NCI-H345 treated with DMSO at 0.1 percent for 48 hours (cell line): ENCODE data around the gene IFNA17.
"Not testable (repeated sequence)": the region's sequence is repeated elsewhere in the genome, so short reads cannot be mapped to it uniquely, and the experiment has no call there.

Experiments
- DNase-seq: peaks from one replicate; lab custom pipeline; 2025; ENCODE audit not compliant: unreplicated experiment; lab: John Stamatoyannopoulos, UW

Gene IFNA17

DNA sequence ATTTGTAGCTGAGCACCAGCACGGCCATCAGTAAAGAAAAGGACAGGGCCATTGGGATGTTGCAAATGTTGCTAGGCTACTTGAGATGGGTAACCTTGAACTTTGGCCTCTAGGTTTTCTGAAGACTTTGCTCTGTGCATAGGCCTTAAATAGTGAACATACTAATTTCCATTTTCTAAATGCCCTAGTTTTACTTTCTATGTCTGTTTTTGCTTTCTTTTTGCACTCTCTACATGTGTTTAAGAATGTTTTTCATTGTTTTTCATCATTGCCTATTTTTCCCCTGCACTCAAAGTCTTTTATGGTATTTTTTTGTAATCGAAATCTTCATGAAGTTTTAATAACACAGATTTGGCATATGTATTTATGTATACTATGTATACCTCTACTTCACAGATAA lies at the start of gene IFNA17:
TSS of gene IFNA17 (minus strand) at position 101 of the 400 bp plus-strand sequence. CDS start at position 52, 49 bp downstream.
- DNase-seq, result no peak

DNA sequence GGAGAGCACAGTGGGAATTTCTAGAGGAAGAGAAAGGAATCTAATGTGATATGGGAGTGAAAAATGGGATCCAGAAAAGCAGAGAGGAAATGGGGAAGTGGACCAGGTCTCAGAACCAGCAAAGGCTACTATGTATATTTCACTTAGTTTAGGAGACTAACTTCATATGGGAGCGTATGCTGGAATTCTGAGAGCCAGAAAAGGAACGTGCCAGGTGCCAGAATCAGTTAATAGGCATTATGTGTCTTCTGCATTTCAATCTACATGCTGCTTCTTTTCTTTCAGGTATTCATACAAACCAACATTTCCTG lies 40.3 kb upstream of the IFNA17 start:
- no peak for DNase-seq

DNA sequence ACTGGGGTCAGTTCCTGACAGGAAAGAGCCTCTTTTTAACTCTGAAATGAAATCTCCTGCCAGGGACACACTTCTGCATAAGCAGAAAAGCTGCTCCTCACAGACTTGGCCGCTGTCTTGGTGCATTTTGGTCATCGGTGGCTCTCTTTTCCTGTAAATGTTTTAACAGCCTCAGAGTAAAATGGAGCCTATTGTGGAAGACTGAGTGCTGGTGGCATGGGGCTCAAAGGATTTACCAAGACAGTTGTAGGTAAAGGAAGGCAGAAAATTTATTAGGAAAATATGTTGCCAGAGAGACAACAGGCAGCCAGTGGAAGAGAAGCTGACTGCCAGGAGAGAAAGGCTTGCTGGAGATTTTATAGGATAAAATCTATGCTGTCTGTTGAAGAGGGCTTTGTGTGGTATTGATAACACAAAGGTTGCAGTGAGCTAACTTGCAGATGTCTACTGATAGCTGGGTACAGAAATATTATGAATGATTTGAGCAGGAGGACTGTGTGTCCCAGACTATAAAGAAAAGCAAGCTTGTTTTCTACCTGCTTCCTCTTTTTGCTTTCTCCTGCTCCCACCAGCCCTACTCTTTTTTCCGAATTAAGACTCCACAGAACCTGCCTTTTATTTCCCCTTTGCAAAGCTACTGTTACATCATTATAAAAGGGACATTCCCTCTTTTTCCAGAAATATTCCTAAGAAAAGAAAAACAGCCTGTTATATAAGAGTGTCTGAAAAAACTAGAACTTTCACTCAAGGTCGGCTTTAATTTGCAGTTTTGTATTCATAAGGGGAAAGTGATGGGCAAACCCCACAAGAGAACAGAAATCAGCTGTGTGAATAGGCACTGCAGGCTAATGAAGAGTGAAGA lies 39.7 kb upstream of the IFNA17 start:
- DNase-seq, result no peak

DNA sequence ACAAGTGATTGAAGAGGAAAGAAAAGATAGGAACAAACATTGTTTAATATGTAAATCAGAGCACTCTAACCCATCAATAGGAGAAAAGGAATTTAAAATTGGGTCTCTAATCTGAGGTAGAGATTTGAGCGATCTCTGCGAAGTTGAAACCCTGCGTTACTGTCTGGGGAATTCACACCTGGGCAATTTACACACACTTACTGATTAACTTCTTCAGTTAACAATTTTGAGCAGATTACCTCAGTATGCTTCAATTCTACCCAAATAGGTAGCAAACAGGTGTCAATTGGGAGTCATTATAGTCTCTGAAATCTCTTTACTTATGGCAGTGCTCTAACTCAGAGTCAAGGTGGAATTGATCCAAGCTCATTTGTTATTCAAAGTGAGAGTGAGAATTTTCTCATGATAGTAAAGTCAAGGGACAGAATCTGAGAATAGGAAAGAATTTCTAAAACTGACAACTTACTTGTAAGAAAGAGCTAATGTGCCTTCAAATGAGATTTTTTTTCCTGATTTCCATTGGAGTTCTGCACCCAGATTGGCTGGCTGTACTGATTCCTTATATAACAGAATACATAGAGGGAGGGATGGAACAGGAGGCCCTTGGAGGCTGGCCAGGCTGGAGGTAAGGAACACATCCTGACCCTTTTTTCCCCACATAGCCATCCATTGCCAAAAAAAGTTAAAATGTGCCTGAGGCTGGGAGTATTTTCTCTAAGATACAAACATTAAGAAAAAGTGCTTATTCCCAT lies 38.9 kb upstream of the IFNA17 start:
- no peak for DNase-seq

DNA sequence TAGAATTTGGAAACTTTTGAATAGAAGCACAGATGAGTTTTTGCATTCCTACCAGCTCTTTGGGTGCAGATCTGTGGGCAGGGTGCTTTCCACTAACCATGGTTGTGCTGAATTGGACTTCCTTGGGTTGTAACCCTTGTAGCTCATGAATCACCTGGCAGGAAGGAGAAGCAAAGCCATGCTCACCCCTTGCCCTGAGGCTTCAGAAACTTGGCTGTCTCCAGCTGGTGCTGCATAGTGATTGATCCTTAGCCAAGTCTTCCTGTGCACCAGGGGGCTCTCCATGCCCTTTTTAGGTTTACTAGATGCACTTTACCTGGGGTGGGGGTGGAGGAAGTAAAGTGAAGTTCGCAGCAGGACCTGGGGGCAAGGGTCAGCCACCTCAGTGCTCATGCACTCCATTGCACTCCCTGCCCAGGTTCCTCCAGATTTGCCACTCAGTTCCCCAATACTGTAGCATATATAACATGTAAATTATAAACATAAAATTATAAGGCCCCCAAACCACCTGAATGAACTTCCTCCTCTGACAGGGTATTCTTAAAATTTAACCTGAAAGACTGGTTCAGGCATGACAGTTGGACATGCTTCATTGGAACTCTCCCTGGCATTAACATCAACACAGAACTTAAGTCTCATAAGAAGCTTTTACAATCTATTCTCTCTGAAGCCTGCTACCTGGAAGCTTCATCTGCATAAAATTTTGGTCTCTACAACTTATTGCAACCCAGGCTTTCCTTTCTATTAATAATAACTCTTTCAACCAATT lies 37.6 kb upstream of the IFNA17 start:
- no peak for DNase-seq

DNA sequence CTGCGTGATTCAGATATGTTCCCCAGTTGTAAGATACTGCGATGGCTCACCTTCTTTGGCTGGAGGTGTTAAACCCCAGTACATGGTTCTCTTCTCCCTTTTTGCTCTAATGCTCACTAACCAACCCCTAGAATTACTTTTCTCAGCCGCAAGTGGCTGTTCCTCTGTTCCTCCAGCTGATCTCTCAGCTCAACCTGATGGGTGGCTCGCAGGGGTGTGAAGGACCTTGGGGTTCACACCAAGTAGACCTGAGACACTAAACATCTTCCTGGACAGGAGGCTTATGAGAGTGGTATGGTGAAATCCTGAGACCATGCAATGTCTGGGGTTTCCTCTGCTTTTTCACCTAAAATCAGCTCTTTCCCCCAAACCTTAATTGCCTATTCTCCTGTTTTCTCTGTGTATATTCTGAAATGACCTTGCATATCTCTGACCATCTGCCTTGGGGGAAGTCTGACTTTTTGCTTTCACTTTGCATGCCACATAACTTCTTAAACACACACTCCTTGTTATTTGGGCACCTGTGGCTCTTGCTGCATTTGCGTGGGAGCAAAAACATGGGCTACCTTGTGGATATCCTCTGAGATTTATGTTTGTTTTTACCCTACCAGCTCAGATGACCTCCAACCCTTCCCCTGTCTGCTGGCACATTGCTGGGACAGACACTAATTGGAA lies 27.7 kb upstream of the IFNA17 start:
- no peak for DNase-seq

DNA sequence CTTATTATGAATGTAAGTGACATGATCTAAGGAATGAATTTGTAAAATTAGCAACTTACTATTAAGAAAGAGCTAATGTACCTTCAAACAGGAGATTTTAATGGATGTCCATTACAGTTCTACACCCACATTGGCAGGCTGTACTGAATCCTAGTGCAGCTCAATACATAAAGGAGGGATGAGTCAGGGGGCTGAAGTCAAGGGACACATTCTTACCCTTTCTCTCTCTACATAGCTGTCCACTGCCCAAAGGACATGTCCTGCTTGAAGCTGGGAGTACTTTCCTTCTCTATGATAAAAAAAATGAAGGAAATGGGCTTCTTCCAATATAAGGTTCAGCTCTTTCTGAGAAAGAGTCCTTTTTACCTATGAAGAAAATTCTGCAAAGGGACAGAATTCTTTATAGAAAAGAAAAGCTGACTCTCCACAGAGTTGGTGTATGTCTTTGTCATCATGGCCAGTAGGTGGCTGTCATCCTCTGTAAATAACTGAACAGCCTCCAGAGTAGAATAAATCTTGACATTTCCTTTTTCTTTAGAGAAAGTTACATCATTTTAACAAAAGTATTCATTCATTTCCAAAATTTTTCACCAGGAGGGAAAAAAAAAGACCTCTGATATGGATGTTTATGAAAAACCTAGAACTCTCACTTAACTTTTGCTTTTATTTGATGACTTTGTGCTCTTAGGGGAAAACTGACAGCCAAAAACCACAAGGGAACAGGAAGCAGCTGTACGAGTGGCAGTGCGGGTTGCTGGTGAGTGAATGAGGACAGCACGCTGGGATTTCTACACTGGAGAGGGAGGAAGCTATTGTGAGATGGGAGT lies 24.9 kb upstream of the IFNA17 start:
- DNase-seq, result no peak

DNA sequence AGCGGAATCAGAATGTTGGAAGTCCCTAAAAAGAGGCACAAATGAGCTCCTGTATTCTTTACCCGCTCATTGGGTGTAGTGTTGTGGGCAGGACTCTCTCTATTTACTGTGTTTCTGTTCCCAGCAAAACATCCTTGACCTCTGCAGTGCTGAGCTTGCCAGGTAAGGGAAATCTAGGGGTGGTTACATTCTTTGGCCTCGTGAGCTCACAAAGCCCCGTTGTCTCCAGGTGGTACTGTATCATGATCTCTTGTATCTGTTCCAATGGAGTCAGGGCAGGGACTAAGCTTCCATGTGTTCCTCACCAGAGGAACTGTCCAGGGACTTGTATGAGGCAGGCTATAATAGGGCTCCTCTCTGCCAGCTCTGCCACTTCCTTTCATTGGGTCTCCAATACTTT lies 23.6 kb upstream of the IFNA17 start:
- DNase-seq, result no peak

DNA sequence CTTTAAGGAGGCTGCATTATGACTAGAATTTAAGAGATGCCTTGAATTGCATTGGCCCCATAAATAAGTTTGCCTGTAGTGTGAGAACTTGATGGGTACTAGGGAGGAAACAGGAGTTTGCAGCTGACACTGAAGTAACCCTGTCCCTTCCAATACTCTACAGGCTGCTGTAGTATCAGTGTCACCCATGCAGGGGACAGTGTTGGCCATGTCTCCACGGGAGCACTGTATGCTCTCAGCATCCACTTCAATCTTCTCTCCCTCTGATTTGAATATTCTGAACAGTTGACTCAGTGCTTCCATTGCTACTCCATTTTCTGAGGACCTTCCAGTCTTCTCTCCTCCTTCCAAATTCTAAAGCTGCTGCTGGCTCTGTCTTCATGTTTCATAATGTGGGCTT lies 23.2 kb upstream of the IFNA17 start:
- no peak for DNase-seq

DNA sequence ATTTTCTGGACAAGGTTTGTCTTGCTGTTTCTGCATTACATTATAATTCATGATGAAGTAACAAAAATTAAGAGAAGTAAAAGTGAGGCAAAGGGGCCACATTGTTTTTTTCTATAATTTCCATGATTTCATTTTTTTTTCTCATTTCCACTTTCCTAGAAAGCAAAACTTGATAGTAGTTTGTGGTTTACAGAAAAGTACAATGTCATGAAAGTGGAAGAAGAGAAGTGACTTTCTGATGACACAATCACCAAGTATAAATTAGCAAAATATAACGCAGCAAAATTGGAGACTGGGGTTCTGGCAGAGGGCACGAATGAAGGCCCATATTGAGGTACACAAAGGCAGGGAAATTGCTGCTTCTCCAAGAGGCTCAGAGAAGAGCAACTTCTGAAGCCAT lies 16.8 kb upstream of the IFNA17 start:
- no peak for DNase-seq

DNA sequence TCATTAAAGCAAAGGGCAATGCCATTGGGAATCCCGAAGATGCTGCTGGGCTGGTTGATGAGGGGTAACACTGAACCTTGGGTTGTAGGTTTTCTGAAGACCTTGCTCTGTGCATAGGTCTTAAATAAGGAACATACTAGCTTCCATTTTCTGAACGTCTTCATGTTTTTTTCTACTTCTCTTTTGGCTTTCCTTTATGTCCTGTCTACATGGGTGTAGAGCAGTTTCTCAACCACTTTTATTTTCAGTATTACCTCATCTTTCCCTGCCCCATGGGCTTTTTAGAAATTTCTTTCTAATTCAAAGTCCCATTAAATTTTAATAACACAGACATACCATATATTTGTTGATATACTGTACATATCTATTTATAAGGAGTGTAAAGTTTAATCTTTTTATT lies 11.9 kb upstream of the IFNA17 start, which contains the start of gene IFNA14:
TSS of gene IFNA14 (minus strand) at position 95 of the 400 bp plus-strand sequence. CDS start at position 25, 70 bp downstream.
- no peak for DNase-seq

DNA sequence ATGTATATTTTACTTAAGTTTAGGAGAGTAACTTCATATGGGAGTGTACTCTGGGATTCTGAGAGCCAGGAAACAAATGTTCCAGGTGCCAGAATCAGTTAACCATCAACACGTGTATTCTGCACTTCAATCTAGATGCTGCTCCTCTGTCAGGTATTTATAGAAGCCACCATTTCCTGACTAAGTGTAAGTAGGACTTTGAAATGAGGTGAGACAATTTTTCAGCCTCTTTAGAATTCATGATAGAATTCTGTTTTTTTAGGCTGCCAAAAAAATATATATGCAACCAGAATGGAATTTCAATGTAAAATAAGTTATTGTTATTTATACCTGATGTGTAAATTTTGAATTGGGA lies 8.3 kb upstream of the IFNA17 start:
- DNase-seq, result not testable (repeated sequence)

DNA sequence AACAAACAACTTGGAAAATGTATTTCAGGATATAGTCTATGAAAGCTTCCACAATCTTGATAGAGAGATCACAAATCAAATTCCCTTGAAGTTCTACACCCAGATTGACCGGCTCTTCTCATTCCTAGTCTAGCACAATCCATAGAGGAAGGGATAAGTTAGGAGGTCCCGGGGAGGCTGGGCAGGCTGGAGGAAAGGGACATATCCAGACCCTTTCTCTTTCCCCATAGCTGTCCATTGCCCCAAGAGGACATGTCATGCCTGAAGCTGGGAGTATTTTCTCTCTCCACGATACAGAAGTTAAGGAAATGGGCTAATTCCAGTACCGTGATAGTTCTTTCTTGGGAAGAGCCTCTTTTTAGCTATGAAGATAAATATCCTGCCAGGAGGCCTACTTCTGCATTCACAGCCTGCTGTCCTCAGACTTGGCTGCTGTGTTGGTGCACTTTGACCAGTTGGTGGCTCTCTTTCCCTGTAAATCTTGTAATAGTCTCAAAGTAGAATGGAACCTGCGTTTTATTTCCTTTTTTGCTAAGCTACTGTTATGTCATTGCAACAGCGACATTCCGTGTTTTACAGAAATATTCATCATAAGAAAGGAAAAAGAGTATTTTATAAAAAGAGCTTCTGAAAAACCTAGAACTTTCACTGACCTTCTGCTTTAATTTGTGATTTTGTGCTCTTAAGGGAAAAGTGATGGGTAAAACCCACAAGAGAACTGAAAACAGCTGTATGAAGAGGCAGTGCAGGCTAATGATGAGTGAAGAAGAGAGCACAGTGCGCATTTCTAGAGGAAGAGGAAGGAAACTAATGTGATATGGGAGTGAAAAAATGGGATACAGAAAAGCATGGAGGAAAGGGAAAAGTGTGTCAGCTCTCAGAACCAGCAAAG lies 7.7 kb upstream of the IFNA17 start:
- not testable (repeated sequence) for DNase-seq

DNA sequence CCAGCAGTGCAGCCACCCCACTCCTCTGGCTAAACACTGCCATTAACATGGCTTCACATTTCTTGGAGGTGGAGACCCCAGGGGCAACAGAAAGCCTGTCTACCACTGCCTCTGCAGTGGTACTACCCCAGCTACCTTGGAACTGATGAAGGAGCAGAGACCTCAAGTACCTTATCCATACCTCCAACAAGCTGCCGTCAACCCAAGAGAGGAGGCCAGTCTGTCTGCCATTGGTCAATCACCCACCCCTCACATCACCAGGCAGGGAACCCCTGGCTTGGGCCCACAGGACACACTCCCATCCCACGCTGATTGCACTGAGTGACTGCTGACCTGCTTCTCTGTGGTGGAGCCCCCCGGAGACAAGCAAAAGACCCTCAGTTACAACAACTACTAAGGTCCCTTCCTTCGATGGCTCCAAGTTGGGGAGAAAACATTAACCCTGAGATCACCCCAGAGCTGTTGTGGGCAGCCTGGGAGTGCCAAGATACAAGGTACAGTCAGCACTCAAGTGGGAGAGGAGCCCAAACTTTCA lies 6.2 kb upstream of the IFNA17 start:
- no peak for DNase-seq

DNA sequence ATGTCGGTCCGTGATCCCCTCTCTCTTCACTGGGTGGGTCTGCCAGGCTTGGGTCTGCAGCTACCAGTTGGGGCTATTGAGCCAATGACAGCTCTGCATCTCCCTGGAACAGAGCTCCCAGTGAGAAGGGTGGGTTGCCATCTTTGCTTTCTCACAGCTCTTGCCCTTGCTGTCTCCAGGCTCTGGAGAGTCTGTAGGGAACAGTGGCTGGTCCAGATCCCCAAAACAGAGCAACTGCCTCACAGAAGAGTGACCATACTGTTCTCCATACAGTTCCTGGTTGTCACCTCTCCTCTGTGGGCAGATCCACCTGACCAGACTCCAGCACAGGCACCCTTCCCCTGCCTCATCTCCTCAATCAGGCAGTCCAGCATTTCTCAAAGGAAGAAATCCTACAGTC lies 5.2 kb upstream of the IFNA17 start:
- no peak for DNase-seq

DNA sequence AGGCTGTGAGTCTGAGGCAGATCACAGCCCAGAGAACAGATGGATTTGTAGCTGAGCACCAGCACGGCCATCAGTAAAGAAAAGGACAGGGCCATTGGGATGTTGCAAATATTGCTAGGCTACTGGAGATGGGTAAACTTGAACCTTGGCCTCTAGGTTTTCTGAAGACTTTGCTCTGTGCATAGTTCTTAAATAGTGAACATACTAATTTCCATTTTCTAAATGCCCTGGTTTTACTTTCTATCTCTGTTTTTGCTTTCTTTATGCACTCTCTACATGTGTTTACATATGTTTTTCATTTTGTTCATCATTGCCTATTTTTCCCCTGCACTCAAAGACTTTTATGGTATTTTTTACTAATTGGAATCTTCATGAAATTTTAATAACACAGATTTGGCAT lies 10.8 kb downstream of the IFNA17 start, which contains the start of gene IFNA16:
TSS of gene IFNA16 (minus strand) at position 101 of the 400 bp plus-strand sequence. CDS start at position 95, 6 bp downstream.
- DNase-seq, result not testable (repeated sequence)

DNA sequence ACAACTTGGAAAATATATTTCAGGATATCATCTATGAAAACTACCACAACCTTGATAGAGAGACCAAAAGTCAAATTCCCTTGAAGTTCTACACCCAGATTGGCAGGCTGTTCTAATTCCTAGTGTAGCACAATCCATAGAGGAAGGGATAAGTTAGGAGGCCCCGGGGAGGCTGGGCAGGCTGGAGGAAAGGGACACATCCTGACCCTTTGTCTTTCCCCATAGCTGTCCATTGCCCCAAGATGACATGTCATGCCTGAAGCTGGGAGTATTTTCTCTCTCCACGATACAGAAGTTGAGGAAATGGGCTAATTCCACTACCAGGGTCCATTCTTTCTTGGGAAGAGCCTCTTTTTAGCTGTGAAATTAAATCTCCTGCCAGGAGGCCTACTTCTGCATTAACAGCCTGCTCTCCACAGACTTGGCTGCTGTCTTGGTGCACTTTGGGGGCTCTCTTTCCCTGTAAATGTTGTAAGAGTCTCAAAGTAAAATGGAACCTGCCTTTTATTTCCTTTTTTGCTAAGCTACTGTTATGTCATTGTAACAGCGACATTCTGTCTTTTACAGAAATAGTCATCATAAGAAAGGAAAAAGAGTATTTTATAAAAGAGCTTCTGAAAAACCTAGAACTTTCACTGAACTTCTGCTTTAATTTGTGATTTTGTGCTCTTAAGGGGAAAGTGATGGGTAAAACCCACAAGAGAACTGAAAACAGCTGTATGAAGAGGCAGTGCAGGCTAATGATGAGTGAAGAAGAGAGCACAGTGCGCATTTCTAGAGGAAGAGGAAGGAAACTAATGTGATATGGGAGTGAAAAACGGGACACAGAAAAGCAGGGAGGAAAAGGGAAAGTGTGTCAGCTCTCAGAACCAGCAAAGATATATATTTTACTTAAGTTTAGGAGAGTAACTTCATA lies 14.4 kb downstream of the IFNA17 start:
- not testable (repeated sequence) for DNase-seq

DNA sequence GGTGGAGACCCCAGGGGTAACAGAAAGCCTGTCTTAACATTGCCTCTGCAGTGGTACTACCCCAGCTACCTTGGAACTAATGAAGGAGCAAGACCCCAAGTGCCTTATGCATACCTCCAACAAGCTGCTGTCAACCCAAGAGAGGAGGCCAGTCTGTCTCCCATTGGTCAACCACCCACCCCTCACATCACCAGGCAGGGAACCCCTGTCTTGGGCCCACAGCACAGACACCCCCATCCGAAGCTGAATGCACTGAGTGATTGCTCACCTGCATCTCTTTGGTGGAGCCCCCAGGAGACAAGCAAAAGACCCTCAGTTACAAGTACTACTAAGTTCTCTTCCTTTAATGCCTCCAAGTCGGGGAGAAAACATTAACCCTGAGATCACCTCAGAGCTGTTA lies 15.9 kb downstream of the IFNA17 start:
- not testable (repeated sequence) for DNase-seq
